ENCODE data around the gene MYO1D.

- no peak for TF ChIP-seq CTCF (IDR thresholded peaks at IDR 0.05)
- no peak for TF ChIP-seq POLR2A (IDR thresholded peaks at IDR 0.05)
- TF ChIP-seq EP300 (IDR thresholded peaks at IDR 0.05) = no peak
Measured at GRCh38 chr17:32780721-32781120, 96.2 kb downstream of the MYO1D start.
